ENCODE measurements around the gene EIF4G3.
"Not testable (repeated sequence)": the region's sequence is repeated elsewhere in the genome, so short reads cannot be mapped to it uniquely, and the experiment has no call there.

EIF4G3 gene

GRCh38 chr1:20792196-20792595 is 384.5 kb downstream of the EIF4G3 start:
- peaks cover 16% of the 10 kb centered on the region for H3K4me1 Mint-ChIP-seq
- TF ChIP-seq CTCF (IDR thresholded peaks at IDR 0.05), result no peak
- no peak overlapping the region for H3K27ac Mint-ChIP-seq
- H3K4me3 Mint-ChIP-seq, result no peak overlapping the region
- H3K27me3 Mint-ChIP-seq (ENCODE audit: low read depth, poor library complexity), result no peaks in the 10 kb centered on the region
- H3K36me3 Mint-ChIP-seq (ENCODE audit: low read depth), result peaks cover 2% of the 10 kb centered on the region
- DNase-seq, result no peak
- no peaks in the 10 kb centered on the region for H3K9me3 Mint-ChIP-seq

- DNase-seq, result no peak
- H3K4me3 Mint-ChIP-seq, result no peak overlapping the region
- TF ChIP-seq CTCF (IDR thresholded peaks at IDR 0.05), result no peak
- H3K9me3 Mint-ChIP-seq, result no peaks in the 10 kb centered on the region
- peaks cover 4% of the 10 kb centered on the region for H3K27me3 Mint-ChIP-seq (ENCODE audit: low read depth, poor library complexity)
- H3K27ac Mint-ChIP-seq, result no peak overlapping the region
- H3K4me1 Mint-ChIP-seq, result peaks cover 20% of the 10 kb centered on the region
- no peaks in the 10 kb centered on the region for H3K36me3 Mint-ChIP-seq (ENCODE audit: low read depth)
These were observed 385.9 kb downstream of the EIF4G3 start for GRCh38 chr1:20790785-20791184.

- not testable (repeated sequence) for DNase-seq; H3K9me3 Mint-ChIP-seq; H3K27me3 Mint-ChIP-seq (ENCODE audit: low read depth, poor library complexity); H3K36me3 Mint-ChIP-seq (ENCODE audit: low read depth); H3K27ac Mint-ChIP-seq; H3K4me3 Mint-ChIP-seq
- H3K4me1 Mint-ChIP-seq, result peaks cover 32% of the 10 kb centered on the region
These were observed 387.1 kb downstream of the EIF4G3 start for GRCh38 chr1:20789598-20789997.

- peaks cover 38% of the 10 kb centered on the region for H3K4me1 Mint-ChIP-seq
- no peak for DNase-seq
- H3K9me3 Mint-ChIP-seq, result no peaks in the 10 kb centered on the region
- no peak for TF ChIP-seq CTCF (IDR thresholded peaks at IDR 0.05)
- H3K27ac Mint-ChIP-seq, result peak overlapping the region; percentile 99
- no peaks in the 10 kb centered on the region for H3K36me3 Mint-ChIP-seq (ENCODE audit: low read depth)
- peak overlapping the region; percentile 94 for H3K4me3 Mint-ChIP-seq
- peaks cover 4% of the 10 kb centered on the region for H3K27me3 Mint-ChIP-seq (ENCODE audit: low read depth, poor library complexity)
These were observed 388.6 kb downstream of the EIF4G3 start for GRCh38 chr1:20787840-20788795.

GRCh38 chr1:20787029-20787839 is 389.5 kb downstream of the EIF4G3 start, which contains the start of gene HP1BP3:
Gene HP1BP3 (minus strand): TSS chr1:20787307. CDS start chr1:20780440, 6,867 bp downstream.
- Mint-ChIP-seq H3K9me3 (no peaks in the 10 kb centered on the region), H3K4me3 (peak within 1 kb of the TSS; percentile 100), H3K36me3 (ENCODE audit: low read depth) (no peaks in the 10 kb centered on the region), H3K27ac (peak within 1 kb of the TSS; percentile 100), H3K27me3 (ENCODE audit: low read depth, poor library complexity) (peaks cover 4% of the 10 kb centered on the region), H3K4me1 (peaks cover 38% of the 10 kb centered on the region)
- DNase-seq, result peak; percentile 81
- no peak for TF ChIP-seq CTCF (IDR thresholded peaks at IDR 0.05)

Data from nephron progenitor cell (in vitro differentiated cells).